Liver (tissue), 9 donors: ENCODE data around the gene IFITM5. TPM values are rescaled to one million over a fixed set of nuclear protein-coding genes. Genes with fewer than 3 reads are reported as not detected.

ENCODE experiments used
- DNase-seq: peaks from one replicate; pipeline ENCODE4 v3.0.0-alpha.2; 2017; ENCODE audit warnings: low spot score
- H3K27ac ChIP-seq, 2 donors: one replicate each; pipeline ENCODE4 v1.7.0; 2013; ENCODE audit warnings: inconsistent platforms in 2 of 2, low read length in 2 of 2, control low read depth in 1 of 2, low read depth in 1 of 2, mild to moderate bottlenecking in 1 of 2
- H3K27me3 ChIP-seq, 4 donors: one replicate each; pipeline versions ENCODE4 v1.6.1 to v1.7.0; 2013; ENCODE audit warnings: low read length in 3 of 4, inconsistent platforms in 1 of 4, mild to moderate bottlenecking in 1 of 4, moderate library complexity in 1 of 4; ENCODE audit not compliant: control insufficient read depth in 4 of 4, insufficient read depth in 4 of 4
- H3K36me3 ChIP-seq, 4 donors: one replicate each; pipeline versions ENCODE4 v1.6.1 to v1.7.0; 2013; ENCODE audit warnings: low read length in 3 of 4, mild to moderate bottlenecking in 3 of 4, low read depth in 1 of 4, moderate library complexity in 1 of 4; ENCODE audit not compliant: control insufficient read depth in 4 of 4, insufficient read depth in 3 of 4
- H3K4me1 ChIP-seq, 4 donors: one replicate each; pipeline versions ENCODE4 v1.6.1 to v1.7.0; 2013; ENCODE audit warnings: low read length in 3 of 4, mild to moderate bottlenecking in 3 of 4, moderate library complexity in 1 of 4; ENCODE audit not compliant: control insufficient read depth in 4 of 4, insufficient read depth in 4 of 4
- H3K4me3 ChIP-seq, 3 donors: one replicate each; pipeline versions ENCODE4 v1.6.1 to v1.7.0; 2013; ENCODE audit warnings: low read length in 3 of 3, control low read depth in 1 of 3, low read depth in 1 of 3, mild to moderate bottlenecking in 1 of 3
- H3K9ac ChIP-seq, 2 donors: one replicate each; pipeline ENCODE4 v1.7.0; 2013; ENCODE audit warnings: low read length in 2 of 2, mild to moderate bottlenecking in 2 of 2, moderate library complexity in 2 of 2, control low read depth in 1 of 2, low read depth in 1 of 2
- H3K9me3 ChIP-seq, 4 donors: one replicate each; pipeline versions ENCODE4 v1.6.1 to v1.7.0; 2013; ENCODE audit warnings: low read length in 3 of 4; ENCODE audit not compliant: control insufficient read depth in 4 of 4
- FOXA1 ChIP-seq: IDR thresholded peaks from 2 replicates; pipeline ENCODE4 v1.6.1; 2016; ENCODE audit warnings: antibody characterized with exemption
- GABPA ChIP-seq, 2 donors: IDR thresholded peaks in 1 of 2; conservative IDR thresholded peaks in 1 of 2; 2 replicates each; pipeline ENCODE4 v1.6.1; 2016; ENCODE audit warnings: antibody characterized with exemption in 2 of 2, mild to moderate bottlenecking in 1 of 2, moderate library complexity in 1 of 2
- HNF4A ChIP-seq, 2 donors: conservative IDR thresholded peaks; 2 replicates each; pipeline ENCODE4 v1.6.1; 2016; ENCODE audit warnings: antibody characterized with exemption in 2 of 2, mild to moderate bottlenecking in 2 of 2
- HNF4G ChIP-seq: IDR thresholded peaks from 2 replicates; pipeline ENCODE4 v1.6.1; 2016; ENCODE audit warnings: antibody characterized with exemption
- JUND ChIP-seq, 2 donors: IDR thresholded peaks; 2 replicates each; pipeline ENCODE4 v1.6.1; 2016; ENCODE audit warnings: antibody characterized with exemption in 2 of 2
- NR2F2 ChIP-seq: IDR thresholded peaks from 2 replicates; pipeline ENCODE4 v1.6.1; 2016; ENCODE audit warnings: antibody characterized with exemption
- RAD21 ChIP-seq, 2 donors: IDR thresholded peaks; 2 replicates each; pipeline ENCODE4 v1.6.1; 2016; ENCODE audit warnings: antibody characterized with exemption in 2 of 2, mild to moderate bottlenecking in 2 of 2
- RXRA ChIP-seq, 2 donors: IDR thresholded peaks; 2 replicates each; pipeline ENCODE4 v1.6.1; 2017 to 2018; ENCODE audit warnings: antibody characterized with exemption in 2 of 2, mild to moderate bottlenecking in 1 of 2
- SP1 ChIP-seq: IDR thresholded peaks from 2 replicates; pipeline ENCODE4 v1.6.1; 2018; ENCODE audit warnings: antibody characterized with exemption, mild to moderate bottlenecking
- TAF1 ChIP-seq: conservative IDR thresholded peaks from 2 replicates; pipeline ENCODE4 v1.6.1; 2016; ENCODE audit warnings: antibody characterized with exemption, mild to moderate bottlenecking
- YY1 ChIP-seq: IDR thresholded peaks from 2 replicates; pipeline ENCODE4 v1.6.1; 2016; ENCODE audit warnings: antibody characterized with exemption, mild to moderate bottlenecking
- WGBS: extraction: QIAGEN DNeasy Blood & Tissue Kit; methylation state at CpG from one replicate; pipeline ENCODE4 v1.1.7; 2013; 5-methylcytosine and 5-hydroxymethylcytosine counted together
- polyA plus RNA-seq, 2 donors: library from polyadenylated mRNA; stranded (reverse) in 1 of 2; unstranded in 1 of 2; fragments of 200-250 nt in 1 of 2; fragments of >200 nt in 1 of 2; fragmentation: Nextera tagmentation in 1 of 2; extraction: Ambion mirVana in 1 of 2; gene quantifications; one replicate each; pipeline versions ENCODE4 v1.2.1 to v1.2.3, GENCODE V29; 2013 to 2015
- total RNA-seq, 2 donors: library from RNA; depleted of rRNA; stranded (reverse); fragments of >200 nt; gene quantifications; one replicate each; pipeline ENCODE4 v1.2.3, GENCODE V29; 2014
- TF ChIP-seq, protein P1 (sequence below): IDR thresholded peaks from 2 replicates; pipeline ENCODE4 v1.6.1; 2016; ENCODE audit warnings: antibody characterized with exemption
- TF ChIP-seq, protein P2 (sequence below): IDR thresholded peaks from 2 replicates; pipeline ENCODE4 v1.6.1; 2016; ENCODE audit warnings: antibody characterized with exemption
- TF ChIP-seq, protein P3 (sequence below): IDR thresholded peaks from 2 replicates; pipeline ENCODE4 v1.6.1; 2016; ENCODE audit warnings: antibody characterized with exemption
- TF ChIP-seq, protein P4 (sequence below): IDR thresholded peaks from 2 replicates; pipeline ENCODE4 v1.6.1; 2016; ENCODE audit warnings: antibody characterized with exemption, mild to moderate bottlenecking
- TF ChIP-seq, protein P5 (sequence below): fragments of 150-350 bp; IDR thresholded peaks from 2 replicates; pipeline ENCODE4 v1.5.1; 2017; ENCODE audit warnings: improper control_type of control experiment, low read depth, low read length; ENCODE audit not compliant: missing input control
- donor health status: healthy.
- donor health status: healthy.
- donor health status: healthy.
- donor health status: healthy.
- donor health status: healthy.

The IFITM5 gene
- total and polyA plus RNA-seq, 4 donors = not detected

DNA sequence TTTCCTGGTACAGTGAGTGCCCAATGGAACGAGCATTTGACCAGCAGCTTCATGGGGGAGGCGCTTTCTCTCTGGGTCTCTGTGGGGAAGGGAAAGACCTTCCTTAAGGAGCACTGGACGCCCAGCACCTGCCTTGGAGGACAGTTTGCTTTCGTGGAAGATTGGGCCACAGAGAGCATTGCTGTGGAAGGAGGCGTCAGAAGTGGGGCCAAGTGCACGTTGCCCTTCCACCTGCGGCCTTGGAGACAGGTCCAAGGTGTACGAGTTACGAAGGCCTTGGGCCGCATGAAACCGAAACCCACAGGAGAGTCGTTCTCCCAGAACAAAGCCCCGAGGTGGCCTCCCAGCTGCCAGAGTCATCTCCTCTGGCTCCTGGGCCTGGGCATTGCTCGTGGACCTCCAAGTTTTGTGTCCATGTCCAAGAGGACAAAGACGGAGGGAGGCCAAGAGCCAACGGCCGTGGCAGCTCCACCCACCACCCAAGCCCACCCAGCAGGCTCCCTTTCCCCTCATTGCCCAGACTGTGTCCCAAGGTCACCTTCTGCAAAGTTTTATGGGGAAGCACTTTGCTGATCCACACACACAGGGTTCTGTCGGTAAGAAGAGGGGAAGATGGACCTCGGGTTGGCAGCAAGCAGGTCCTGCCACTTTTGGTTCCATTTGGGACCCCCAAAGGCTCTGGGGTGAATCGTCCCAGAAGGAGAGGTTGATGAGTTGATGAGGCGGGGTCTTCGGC, 27.0 kb downstream of the IFITM5 start:
- H3K9me3 ChIP-seq = no peaks in the 10 kb centered on the region
- no peak overlapping the region for H3K9ac ChIP-seq
- H3K27me3 ChIP-seq = no peaks in the 10 kb centered on the region
- peaks cover 0 to 3% (median 0%) of the 10 kb centered on the region in 4 donors for H3K4me1 ChIP-seq
- DNase-seq = peak; percentile 24
- H3K36me3 ChIP-seq = no peaks in the 10 kb centered on the region
- no peak overlapping the region for H3K27ac ChIP-seq
- no peak for TF ChIP-seq HNF4A (conservative IDR thresholded peaks at IDR 0.05)
- TF ChIP-seq RXRA (IDR thresholded peaks at IDR 0.05) = no peak
- no peak for TF ChIP-seq HNF4G
- TF ChIP-seq, protein P1, sequence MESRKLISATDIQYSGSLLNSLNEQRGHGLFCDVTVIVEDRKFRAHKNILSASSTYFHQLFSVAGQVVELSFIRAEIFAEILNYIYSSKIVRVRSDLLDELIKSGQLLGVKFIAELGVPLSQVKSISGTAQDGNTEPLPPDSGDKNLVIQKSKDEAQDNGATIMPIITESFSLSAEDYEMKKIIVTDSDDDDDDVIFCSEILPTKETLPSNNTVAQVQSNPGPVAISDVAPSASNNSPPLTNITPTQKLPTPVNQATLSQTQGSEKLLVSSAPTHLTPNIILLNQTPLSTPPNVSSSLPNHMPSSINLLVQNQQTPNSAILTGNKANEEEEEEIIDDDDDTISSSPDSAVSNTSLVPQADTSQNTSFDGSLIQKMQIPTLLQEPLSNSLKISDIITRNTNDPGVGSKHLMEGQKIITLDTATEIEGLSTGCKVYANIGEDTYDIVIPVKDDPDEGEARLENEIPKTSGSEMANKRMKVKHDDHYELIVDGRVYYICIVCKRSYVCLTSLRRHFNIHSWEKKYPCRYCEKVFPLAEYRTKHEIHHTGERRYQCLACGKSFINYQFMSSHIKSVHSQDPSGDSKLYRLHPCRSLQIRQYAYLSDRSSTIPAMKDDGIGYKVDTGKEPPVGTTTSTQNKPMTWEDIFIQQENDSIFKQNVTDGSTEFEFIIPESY = no peak
- TF ChIP-seq FOXA1 = no peak
- TF ChIP-seq, protein P2, sequence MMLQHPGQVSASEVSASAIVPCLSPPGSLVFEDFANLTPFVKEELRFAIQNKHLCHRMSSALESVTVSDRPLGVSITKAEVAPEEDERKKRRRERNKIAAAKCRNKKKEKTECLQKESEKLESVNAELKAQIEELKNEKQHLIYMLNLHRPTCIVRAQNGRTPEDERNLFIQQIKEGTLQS = no peak
- no peak for TF ChIP-seq JUND (IDR thresholded peaks at IDR 0.05)
- TF ChIP-seq, protein P3, sequence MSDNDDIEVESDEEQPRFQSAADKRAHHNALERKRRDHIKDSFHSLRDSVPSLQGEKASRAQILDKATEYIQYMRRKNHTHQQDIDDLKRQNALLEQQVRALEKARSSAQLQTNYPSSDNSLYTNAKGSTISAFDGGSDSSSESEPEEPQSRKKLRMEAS = no peak
- no peak overlapping the region for H3K4me3 ChIP-seq
- WGBS = 87% methylated on average over 22 of the region's 22 CpGs

DNA sequence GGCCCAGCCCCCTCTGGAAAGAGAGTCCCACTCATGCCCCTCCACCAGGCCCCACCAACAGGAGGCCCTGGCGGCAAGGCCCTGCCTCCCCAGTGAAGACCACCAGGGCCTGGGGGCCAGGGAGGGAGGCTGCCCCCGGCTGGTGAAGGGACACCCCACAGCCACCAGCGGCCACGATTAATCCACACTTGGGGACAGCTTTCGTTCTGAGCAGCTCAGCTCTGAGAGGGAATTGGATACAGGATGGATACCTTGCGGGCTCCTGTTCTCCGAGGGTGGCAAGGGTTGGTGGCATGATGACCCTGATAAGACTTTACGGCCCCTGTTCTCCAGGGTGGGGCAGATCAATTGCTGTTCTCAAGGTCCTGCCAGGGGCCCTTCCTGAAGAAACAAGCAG, 28.0 kb downstream of the IFITM5 start:
- peak; percentile 25 for DNase-seq
- Histone ChIP-seq H3K9me3 (no peaks in the 10 kb centered on the region), H3K4me1 (peaks cover 0 to 3% (median 0%) of the 10 kb centered on the region in 4 donors), H3K36me3 (no peaks in the 10 kb centered on the region), H3K27me3 (no peaks in the 10 kb centered on the region), H3K9ac (no peak overlapping the region), H3K27ac (no peak overlapping the region), H3K4me3 (no peak overlapping the region)
- 69% methylated on average over 8 of the region's 8 CpGs for WGBS
- TF ChIP-seq TAF1 (no peak), RXRA (IDR thresholded peaks at IDR 0.05) (no peak), JUND (IDR thresholded peaks at IDR 0.05) (no peak), RAD21 (IDR thresholded peaks at IDR 0.05) (no peak), NR2F2 (no peak), GABPA (IDR thresholded peaks at IDR 0.05 in 1 of 2, conservative IDR thresholded peaks at IDR 0.05 in 1 of 2) (no peak), HNF4A (conservative IDR thresholded peaks at IDR 0.05) (no peak), HNF4G (no peak), YY1 (no peak), SP1 (no peak)
- TF ChIP-seq, protein P2 = no peak
- TF ChIP-seq, protein P4, sequence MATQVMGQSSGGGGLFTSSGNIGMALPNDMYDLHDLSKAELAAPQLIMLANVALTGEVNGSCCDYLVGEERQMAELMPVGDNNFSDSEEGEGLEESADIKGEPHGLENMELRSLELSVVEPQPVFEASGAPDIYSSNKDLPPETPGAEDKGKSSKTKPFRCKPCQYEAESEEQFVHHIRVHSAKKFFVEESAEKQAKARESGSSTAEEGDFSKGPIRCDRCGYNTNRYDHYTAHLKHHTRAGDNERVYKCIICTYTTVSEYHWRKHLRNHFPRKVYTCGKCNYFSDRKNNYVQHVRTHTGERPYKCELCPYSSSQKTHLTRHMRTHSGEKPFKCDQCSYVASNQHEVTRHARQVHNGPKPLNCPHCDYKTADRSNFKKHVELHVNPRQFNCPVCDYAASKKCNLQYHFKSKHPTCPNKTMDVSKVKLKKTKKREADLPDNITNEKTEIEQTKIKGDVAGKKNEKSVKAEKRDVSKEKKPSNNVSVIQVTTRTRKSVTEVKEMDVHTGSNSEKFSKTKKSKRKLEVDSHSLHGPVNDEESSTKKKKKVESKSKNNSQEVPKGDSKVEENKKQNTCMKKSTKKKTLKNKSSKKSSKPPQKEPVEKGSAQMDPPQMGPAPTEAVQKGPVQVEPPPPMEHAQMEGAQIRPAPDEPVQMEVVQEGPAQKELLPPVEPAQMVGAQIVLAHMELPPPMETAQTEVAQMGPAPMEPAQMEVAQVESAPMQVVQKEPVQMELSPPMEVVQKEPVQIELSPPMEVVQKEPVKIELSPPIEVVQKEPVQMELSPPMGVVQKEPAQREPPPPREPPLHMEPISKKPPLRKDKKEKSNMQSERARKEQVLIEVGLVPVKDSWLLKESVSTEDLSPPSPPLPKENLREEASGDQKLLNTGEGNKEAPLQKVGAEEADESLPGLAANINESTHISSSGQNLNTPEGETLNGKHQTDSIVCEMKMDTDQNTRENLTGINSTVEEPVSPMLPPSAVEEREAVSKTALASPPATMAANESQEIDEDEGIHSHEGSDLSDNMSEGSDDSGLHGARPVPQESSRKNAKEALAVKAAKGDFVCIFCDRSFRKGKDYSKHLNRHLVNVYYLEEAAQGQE = no peak
- TF ChIP-seq, protein P5, sequence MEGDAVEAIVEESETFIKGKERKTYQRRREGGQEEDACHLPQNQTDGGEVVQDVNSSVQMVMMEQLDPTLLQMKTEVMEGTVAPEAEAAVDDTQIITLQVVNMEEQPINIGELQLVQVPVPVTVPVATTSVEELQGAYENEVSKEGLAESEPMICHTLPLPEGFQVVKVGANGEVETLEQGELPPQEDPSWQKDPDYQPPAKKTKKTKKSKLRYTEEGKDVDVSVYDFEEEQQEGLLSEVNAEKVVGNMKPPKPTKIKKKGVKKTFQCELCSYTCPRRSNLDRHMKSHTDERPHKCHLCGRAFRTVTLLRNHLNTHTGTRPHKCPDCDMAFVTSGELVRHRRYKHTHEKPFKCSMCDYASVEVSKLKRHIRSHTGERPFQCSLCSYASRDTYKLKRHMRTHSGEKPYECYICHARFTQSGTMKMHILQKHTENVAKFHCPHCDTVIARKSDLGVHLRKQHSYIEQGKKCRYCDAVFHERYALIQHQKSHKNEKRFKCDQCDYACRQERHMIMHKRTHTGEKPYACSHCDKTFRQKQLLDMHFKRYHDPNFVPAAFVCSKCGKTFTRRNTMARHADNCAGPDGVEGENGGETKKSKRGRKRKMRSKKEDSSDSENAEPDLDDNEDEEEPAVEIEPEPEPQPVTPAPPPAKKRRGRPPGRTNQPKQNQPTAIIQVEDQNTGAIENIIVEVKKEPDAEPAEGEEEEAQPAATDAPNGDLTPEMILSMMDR = no peak
- TF ChIP-seq, protein P1 = no peak
